Astrocyte of the spinal cord (primary cell): ENCODE data around the gene ESYT2.

Experiments used
- DNase-seq: peaks from one replicate; pipeline ENCODE4 v3.0.0; 2011; ENCODE audit warnings: low read depth, low spot score
- H3K4me3 ChIP-seq: 2 replicates; pipeline ENCODE4 v1.5.1; 2011; ENCODE audit warnings: low read depth, mild to moderate bottlenecking, low read length, moderate library complexity
- in situ Hi-C: cut with HindIII; loops from 2 replicates; pipeline ENCODE4 v1.10.0; 2017; ENCODE audit warnings: low sequenced_read_pairs
- TF ChIP-seq, protein P1 (sequence below): IDR thresholded peaks from 2 replicates; pipeline ENCODE4 v1.5.1; 2012; ENCODE audit warnings: low read depth, mild to moderate bottlenecking, low read length, inconsistent platforms

ESYT2 gene

DNA sequence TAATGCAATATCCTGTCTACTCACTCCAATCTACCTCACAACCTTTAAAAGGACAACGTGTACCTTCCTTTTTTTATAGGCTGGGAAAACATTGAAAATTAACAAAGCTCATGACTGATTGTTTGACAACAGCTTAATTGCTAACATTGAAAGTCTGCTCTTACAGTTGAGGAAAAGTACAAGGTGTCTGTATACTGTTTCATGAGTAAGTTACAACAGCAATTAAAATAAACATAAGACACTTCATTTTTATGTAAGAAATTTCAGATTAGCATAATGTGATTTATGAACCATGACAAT, 96.1 kb downstream of the ESYT2 start:
- in situ Hi-C loops: no loop called here
- no peak overlapping the region for H3K4me3 ChIP-seq
- TF ChIP-seq, protein P1, sequence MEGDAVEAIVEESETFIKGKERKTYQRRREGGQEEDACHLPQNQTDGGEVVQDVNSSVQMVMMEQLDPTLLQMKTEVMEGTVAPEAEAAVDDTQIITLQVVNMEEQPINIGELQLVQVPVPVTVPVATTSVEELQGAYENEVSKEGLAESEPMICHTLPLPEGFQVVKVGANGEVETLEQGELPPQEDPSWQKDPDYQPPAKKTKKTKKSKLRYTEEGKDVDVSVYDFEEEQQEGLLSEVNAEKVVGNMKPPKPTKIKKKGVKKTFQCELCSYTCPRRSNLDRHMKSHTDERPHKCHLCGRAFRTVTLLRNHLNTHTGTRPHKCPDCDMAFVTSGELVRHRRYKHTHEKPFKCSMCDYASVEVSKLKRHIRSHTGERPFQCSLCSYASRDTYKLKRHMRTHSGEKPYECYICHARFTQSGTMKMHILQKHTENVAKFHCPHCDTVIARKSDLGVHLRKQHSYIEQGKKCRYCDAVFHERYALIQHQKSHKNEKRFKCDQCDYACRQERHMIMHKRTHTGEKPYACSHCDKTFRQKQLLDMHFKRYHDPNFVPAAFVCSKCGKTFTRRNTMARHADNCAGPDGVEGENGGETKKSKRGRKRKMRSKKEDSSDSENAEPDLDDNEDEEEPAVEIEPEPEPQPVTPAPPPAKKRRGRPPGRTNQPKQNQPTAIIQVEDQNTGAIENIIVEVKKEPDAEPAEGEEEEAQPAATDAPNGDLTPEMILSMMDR: no peak
- no peak for DNase-seq

DNA sequence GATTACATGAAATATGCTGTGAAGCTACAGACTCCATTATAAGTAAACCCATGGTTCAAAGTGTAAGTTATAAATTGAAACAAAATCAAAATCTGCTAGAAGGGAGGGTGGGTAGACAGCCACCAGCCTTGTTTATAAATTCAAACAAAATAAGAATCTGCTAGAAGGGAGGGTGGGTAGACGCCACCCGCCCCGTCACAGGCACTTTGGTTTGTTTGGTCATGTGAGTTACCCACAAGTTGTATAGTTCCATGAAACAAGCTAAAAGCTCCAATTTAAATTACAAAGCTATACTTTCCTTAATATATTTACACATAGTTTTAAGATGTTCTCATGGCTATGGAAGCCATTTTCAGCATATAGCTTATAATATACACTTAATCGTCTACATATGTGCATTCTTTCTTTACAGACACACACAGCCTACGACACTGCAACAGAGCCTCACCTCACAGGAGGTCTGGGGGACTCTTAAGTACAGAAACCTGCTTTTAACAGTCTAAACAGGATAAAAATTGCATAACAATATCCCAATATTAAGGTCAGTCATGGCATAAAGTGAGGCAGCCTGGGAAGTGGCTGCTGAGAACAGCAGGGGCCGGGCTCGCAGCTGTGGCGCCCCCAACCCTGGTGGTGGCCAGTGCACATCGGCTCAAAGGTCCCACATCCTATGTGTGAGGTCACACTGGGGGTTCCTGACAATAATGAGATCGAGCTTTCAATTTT, 96.7 kb downstream of the ESYT2 start:
- no peak for DNase-seq
- in situ Hi-C loops: no loop called here
- TF ChIP-seq, protein P1: no peak
- H3K4me3 ChIP-seq: no peak overlapping the region

DNA sequence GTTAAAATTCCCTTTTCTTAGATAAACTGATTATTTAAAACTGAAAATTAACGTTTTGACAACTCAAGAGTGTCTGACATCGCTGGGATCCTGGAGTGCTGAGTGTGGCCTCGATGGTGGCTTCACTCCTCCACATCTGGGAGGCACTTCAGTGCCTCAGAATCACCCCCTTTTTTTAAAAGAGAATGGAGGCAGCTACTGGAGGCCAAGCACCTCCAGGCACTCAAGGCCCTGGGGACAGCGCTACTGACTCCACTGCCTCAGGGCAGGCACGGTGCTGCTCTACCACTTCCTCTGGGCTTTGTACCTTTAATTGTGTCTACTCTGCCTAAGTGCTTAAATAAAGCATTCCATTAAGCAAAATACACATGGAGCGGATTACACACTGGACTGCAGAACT, 97.5 kb downstream of the ESYT2 start:
- DNase-seq: no peak
- TF ChIP-seq, protein P1: no peak
- no peak overlapping the region for H3K4me3 ChIP-seq
- in situ Hi-C loops: no loop called here

DNA sequence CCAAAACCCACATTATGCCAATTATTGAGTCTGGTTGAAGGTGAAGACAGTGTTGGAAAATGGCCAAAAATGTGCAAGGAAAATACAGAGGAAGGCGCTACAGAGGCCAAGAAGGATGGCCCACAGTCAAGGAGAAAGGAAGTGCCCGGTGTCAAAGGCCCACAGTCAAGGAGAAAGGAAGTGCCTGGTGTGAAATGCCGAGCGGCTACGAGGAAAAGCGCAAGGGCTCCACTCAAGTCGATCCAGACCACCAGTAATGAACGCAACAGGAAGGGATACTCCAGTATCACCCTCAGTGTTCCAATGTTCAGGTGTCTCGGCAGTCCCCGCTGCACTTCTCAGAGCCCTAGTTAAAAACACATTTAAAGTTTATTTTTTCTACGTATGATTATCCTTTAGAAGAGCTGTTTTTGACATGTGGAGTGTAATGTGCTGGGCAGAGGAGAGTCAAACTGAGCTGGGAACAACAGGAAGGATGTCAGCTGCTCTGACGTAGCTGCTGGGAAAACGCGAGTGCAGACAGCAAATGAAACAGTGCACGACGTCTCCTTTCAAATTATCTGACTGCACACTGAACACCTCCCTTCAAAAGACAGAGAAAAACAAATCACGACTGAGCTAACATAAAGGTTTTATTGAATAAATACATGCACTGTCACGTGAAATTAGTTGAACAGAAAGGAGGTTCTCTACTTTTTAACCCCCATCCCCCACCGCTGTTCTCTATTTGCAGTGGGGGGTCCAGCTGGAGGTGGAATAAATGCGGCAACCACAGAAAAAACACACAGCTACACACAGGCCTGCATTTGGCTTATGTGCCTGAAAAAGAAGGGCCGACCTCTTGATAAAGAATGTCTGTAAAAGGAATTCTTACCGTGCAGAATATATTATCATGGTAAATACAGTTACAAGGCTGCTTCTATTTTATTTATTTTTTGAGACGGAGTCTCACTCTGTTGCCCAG, 98.6 kb downstream of the ESYT2 start:
- in situ Hi-C loops: no loop called here
- TF ChIP-seq, protein P1: no peak
- no peak overlapping the region for H3K4me3 ChIP-seq
- peak; percentile 56 for DNase-seq

DNA sequence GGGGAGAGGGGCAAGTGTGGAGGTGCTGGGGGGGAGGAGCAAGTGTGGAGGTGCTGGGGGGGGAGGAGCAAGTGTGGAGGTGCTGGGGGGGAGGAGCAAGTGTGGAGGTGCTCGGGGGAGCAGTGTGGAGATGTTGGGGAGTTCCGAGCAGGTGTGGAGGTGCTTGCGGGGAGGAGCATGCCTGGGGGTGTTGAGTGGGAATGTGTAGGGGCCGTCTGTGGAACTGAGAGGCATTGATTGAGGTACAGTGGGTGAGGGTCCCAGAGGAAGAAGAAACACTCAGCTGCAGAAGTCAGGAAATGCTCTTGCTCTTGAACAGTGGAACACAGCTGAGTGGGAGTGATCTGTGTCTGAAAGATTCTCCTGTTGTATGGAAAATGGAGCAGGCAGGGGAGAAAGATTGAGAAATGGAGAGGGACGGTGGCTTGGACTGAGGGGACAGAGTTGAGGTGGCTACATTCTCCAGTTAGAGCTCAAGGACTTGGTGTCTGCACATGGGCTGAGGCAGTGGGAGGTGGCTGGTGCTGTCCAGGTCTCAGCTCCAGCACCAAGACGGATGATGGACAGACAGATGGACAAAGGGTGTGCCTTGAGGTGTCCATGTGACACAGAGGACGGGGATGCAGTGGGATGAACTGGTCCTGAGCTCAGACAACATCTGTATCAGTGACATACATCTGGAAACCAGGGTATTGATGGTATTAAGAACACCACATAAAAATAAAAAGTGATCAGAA, 99.5 kb downstream of the ESYT2 start:
- in situ Hi-C loops: no loop called here
- TF ChIP-seq, protein P1: no peak

DNA sequence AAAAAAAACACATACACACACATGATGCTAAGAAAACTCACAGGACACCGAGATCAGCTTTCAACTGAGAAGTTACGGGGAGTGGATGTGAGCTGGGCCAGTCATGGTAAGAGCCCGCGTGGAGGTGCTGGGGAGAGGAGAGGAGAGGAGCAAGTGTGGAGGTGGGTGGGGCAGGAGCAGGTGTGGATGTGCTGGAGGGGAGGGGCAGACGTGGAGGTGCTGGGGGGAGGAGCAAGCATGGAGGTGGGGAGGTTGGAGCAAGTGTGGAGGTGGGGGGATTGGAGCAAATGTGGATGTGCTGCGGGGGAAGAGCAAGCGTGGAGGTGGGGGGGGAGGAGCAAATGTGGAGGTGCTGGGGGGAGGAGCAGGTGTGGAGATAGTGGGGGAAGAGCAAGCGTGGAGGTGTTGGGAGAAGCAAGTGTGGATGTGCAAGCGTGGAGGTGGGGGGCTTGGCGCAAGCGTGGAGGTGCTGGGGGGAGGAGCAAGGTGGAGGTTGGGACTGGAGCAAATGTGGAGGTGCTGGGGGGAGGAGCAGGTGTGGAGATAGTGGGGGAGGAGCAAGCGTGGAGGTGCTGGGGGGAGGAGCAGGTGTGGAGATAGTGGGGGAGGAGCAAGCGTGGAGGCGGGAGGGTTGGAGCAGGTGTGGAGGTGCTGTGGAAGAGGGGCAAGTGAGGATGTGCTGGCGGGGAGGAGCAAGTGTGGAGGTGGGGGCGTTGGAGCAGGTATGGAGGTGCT, 100.2 kb downstream of the ESYT2 start:
- DNase-seq: no peak
- no peak overlapping the region for H3K4me3 ChIP-seq
- in situ Hi-C loops: no loop called here
- TF ChIP-seq, protein P1: no peak

More for the DNA sequence above, 99.5 kb downstream of the ESYT2 start:
- H3K4me3 ChIP-seq: no peak overlapping the region
- no peak for DNase-seq
